Bronchial epithelial cell (primary cell): Measurements from ENCODE around the gene CORO7. TPM values are rescaled to one million over a fixed set of nuclear protein-coding genes. Genes with fewer than 3 reads are reported as not detected.

Experiments
- DNase-seq: peaks from one replicate; pipeline ENCODE4 v3.0.0-alpha.2; 2010; ENCODE audit warnings: low read depth
- FAIRE-seq: peaks from 2 replicates; lab custom pipeline; 2011; peaks lifted over from hg19 to GRCh38; lab: Jason Lieb, UNC
- H3K27me3 ChIP-seq: 2 replicates; pipeline ENCODE4 v1.5.1; 2011; ENCODE audit warnings: low read length; ENCODE audit not compliant: control insufficient read depth, insufficient read depth
- H3K36me3 ChIP-seq: 2 replicates; pipeline ENCODE4 v1.5.1; 2011; ENCODE audit warnings: low read length; ENCODE audit not compliant: control insufficient read depth, insufficient read depth
- H3K4me3 ChIP-seq: 2 replicates; pipeline ENCODE4 v1.5.1; 2011; ENCODE audit warnings: mild to moderate bottlenecking, low read depth, low read length, control low read depth
- CTCF ChIP-seq: IDR thresholded peaks from 2 replicates; pipeline ENCODE4 v1.5.1; 2011; ENCODE audit warnings: mild to moderate bottlenecking, moderate library complexity, low read length, control low read depth, inconsistent platforms; ENCODE audit not compliant: insufficient read depth, severe bottlenecking
- total RNA-seq: library from RNA; depleted of rRNA; stranded (reverse); fragments of >200 nt; gene quantifications from 2 replicates; pipeline ENCODE4 v1.2.1, GENCODE V29; 2014

CORO7 gene
- total RNA-seq, 1 donor from 2014 or later = 7.6 TPM

- Histone ChIP-seq H3K4me3 (no peak overlapping the region), H3K27me3 (no peaks in the 10 kb centered on the region), H3K36me3 (peaks cover 42% of the 10 kb centered on the region)
- TF ChIP-seq CTCF = no peak
- DNase-seq (no peak), FAIRE-seq (no peak)
These were observed 26.9 kb upstream of the CORO7 start for GRCh38 chr16:4443271-4443670.

GRCh38 chr16:4442371-4442770 lies 26.0 kb upstream of the CORO7 start:
- peak; percentile 23 for FAIRE-seq
- DNase-seq = no peak
- TF ChIP-seq CTCF = no peak
- Histone ChIP-seq H3K36me3 (peaks cover 42% of the 10 kb centered on the region), H3K4me3 (no peak overlapping the region), H3K27me3 (no peaks in the 10 kb centered on the region)

- Histone ChIP-seq H3K36me3 (peaks cover 26% of the 10 kb centered on the region), H3K4me3 (no peak overlapping the region), H3K27me3 (no peaks in the 10 kb centered on the region)
- FAIRE-seq (no peak), DNase-seq (no peak)
- TF ChIP-seq CTCF = no peak
These were observed 21.0 kb upstream of the CORO7 start for GRCh38 chr16:4437366-4437765.

GRCh38 chr16:4435337-4436067 lies 19.1 kb upstream of the CORO7 start:
- no peak overlapping the region for H3K4me3 ChIP-seq
- H3K27me3 ChIP-seq = no peaks in the 10 kb centered on the region
- TF ChIP-seq CTCF = no peak
- no peak for FAIRE-seq
- H3K36me3 ChIP-seq = peaks cover 21% of the 10 kb centered on the region
- DNase-seq = no peak

- TF ChIP-seq CTCF = no peak
- Histone ChIP-seq H3K27me3 (no peaks in the 10 kb centered on the region), H3K4me3 (no peak overlapping the region), H3K36me3 (peaks cover 16% of the 10 kb centered on the region)
- FAIRE-seq (no peak), DNase-seq (no peak)
These were observed 17.8 kb upstream of the CORO7 start for GRCh38 chr16:4433914-4434787.
